Neuronal stem cell (in vitro differentiated cells): ENCODE data around the gene FASTK.
"Not testable (repeated sequence)": the region's sequence is repeated elsewhere in the genome, so short reads cannot be mapped to it uniquely, and the experiment has no call there.

Source experiments
- DNase-seq: peaks from one replicate; pipeline ENCODE4 v3.0.0-alpha.2; 2013; ENCODE audit warnings: low spot score
- H2AFZ ChIP-seq: one replicate; pipeline ENCODE4 v1.6.1; 2013; ENCODE audit warnings: mild to moderate bottlenecking, low read length, inconsistent platforms
- H2AK5ac ChIP-seq: 2 replicates; pipeline ENCODE4 v1.6.1; 2013; ENCODE audit warnings: low read depth, mild to moderate bottlenecking, inconsistent platforms, low read length, moderate library complexity, mixed read lengths
- H2BK120ac ChIP-seq: 2 replicates; pipeline ENCODE4 v1.6.1; 2013; ENCODE audit warnings: low read depth, mild to moderate bottlenecking, inconsistent platforms, low read length, moderate library complexity, mixed read lengths
- H2BK12ac ChIP-seq: one replicate; pipeline ENCODE4 v1.6.1; 2013; ENCODE audit warnings: low read length, inconsistent platforms
- H2BK15ac ChIP-seq: 2 replicates; pipeline ENCODE4 v1.6.1; 2013; ENCODE audit warnings: mild to moderate bottlenecking, low read length, inconsistent platforms, mixed read lengths
- H2BK5ac ChIP-seq: one replicate; pipeline ENCODE4 v1.6.1; 2013; ENCODE audit warnings: inconsistent platforms, mild to moderate bottlenecking, low read length, moderate library complexity
- H3K14ac ChIP-seq: one replicate; pipeline ENCODE4 v1.6.1; 2013; ENCODE audit warnings: low read length, inconsistent platforms
- H3K18ac ChIP-seq: 2 replicates; pipeline ENCODE4 v1.6.1; 2013; ENCODE audit warnings: low read length, inconsistent platforms
- H3K23ac ChIP-seq: 2 replicates; pipeline ENCODE4 v1.6.1; 2013; ENCODE audit warnings: low read depth, mild to moderate bottlenecking, mixed read lengths, low read length, inconsistent platforms; ENCODE audit not compliant: poor library complexity
- H3K27ac ChIP-seq: replicated peaks from 3 replicates; pipeline ENCODE4 v1.5.1; 2013; ENCODE audit warnings: low read length, inconsistent platforms
- H3K27me3 ChIP-seq, 3 experiments: 2 replicates each; pipeline ENCODE4 v1.6.1; 2013; ENCODE audit warnings: low read length in 3 of 3, mild to moderate bottlenecking in 2 of 3, inconsistent platforms in 1 of 3, low read depth in 1 of 3, mixed read lengths in 1 of 3, moderate library complexity in 1 of 3; ENCODE audit not compliant: control insufficient read depth in 3 of 3, insufficient read depth in 3 of 3
- H3K36me3 ChIP-seq, 2 donors: replicated peaks in 1 of 2; 2 replicates each; pipeline ENCODE4 v1.6.1; 2013; ENCODE audit warnings: low read length in 2 of 2; ENCODE audit not compliant: control insufficient read depth in 2 of 2, insufficient read depth in 2 of 2
- H3K4ac ChIP-seq: 2 replicates; pipeline ENCODE4 v1.6.1; 2013; ENCODE audit warnings: inconsistent platforms, mild to moderate bottlenecking, low read length, moderate library complexity
- H3K4me1 ChIP-seq, 2 donors: 1 replicate in 1 of 2; 2 replicates in 1 of 2; pipeline ENCODE4 v1.6.1; 2013; ENCODE audit warnings: low read length in 2 of 2, low read depth in 1 of 2; ENCODE audit not compliant: control insufficient read depth in 2 of 2, insufficient read depth in 1 of 2
- H3K4me2 ChIP-seq: one replicate; pipeline ENCODE4 v1.6.1; 2013; ENCODE audit warnings: mild to moderate bottlenecking, low read length, inconsistent platforms; ENCODE audit not compliant: insufficient read depth, poor library complexity, severe bottlenecking
- H3K4me3 ChIP-seq, 2 donors: 2 replicates each; pipeline ENCODE4 v1.5.1; 2013; ENCODE audit warnings: low read length in 2 of 2, mild to moderate bottlenecking in 2 of 2, inconsistent platforms in 1 of 2, moderate library complexity in 1 of 2
- H3K79me1 ChIP-seq: one replicate; pipeline ENCODE4 v1.6.1; 2013; ENCODE audit warnings: low read depth, mild to moderate bottlenecking, inconsistent platforms, low read length, moderate library complexity
- H3K9ac ChIP-seq: one replicate; pipeline ENCODE4 v1.6.1; 2013; ENCODE audit warnings: mild to moderate bottlenecking, low read depth, low read length, inconsistent platforms; ENCODE audit not compliant: poor library complexity
- H3K9me3 ChIP-seq, 2 donors: replicated peaks in 1 of 2; 2 replicates each; pipeline versions ENCODE3 to v1.6.1; 2013; ENCODE audit warnings: low read length in 2 of 2, mild to moderate bottlenecking in 2 of 2, inconsistent platforms in 1 of 2, low read depth in 1 of 2, mixed read lengths in 1 of 2, moderate library complexity in 1 of 2; ENCODE audit not compliant: control insufficient read depth in 2 of 2, insufficient read depth in 1 of 2
- H4K8ac ChIP-seq: one replicate; pipeline ENCODE4 v1.6.1; 2013; ENCODE audit warnings: low read depth, mild to moderate bottlenecking, inconsistent platforms, low read length, moderate library complexity
- H4K91ac ChIP-seq: one replicate; pipeline ENCODE4 v1.6.1; 2013; ENCODE audit warnings: low read length, low read depth, mild to moderate bottlenecking, inconsistent platforms; ENCODE audit not compliant: poor library complexity
- WGBS, 2 donors: extraction: QIAGEN DNeasy Blood & Tissue Kit; methylation state at CpG; one replicate each; pipeline ENCODE4 v1.1.7; 2013; ENCODE audit warnings: missing lambda C conversion rate in 2 of 2, mixed read lengths in 1 of 2; ENCODE audit not compliant: insufficient read length in 2 of 2, insufficient replicate concordance in 1 of 2; ENCODE audit errors: extremely low coverage in 2 of 2; 5-methylcytosine and 5-hydroxymethylcytosine counted together

The FASTK gene

GRCh38 chr7:151028948-151029501 lies 51.6 kb downstream of the FASTK start:
- Histone ChIP-seq H3K27me3 (no peaks in the 10 kb centered on the region), H3K79me1 (no peaks in the 10 kb centered on the region)

DNA sequence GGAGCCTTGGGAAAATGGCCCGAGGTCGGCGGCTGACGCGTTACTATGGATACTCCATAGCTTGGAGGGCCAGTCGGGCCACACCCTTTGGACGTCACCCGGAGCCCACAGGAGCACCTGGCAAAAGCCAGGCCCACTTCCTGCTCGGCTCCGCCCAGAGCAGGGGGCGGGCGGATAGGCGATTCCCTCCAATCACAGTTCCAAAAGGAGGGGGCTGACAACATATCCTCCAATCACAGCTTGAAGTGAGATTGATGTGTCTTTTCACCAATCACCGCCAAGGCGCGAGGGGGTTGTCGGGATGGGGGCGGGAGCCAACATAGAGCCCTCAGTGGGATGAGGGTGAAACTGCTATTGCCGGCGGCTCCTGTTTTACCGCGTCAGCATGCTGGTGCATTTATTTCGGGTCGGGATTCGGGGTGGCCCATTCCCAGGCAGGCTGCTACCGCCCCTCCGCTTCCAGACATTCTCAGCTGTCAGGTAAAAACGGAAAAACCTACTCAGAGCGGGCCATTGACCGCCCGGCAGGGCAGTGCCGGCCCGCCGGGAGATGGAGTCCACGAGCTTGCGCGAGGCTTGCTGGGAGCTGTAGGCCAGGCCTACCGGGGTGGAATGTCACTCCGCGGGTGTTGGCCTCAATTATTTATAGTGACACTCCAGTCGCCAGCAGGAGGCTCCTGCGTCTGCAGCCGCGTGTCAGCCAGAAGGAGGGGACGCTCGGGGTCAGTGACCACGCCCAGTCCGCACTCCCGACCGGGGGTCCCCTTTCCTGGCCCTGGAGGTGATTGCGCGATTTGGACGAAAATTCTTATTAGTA lies 52.3 kb downstream of the FASTK start, which contains the start of gene ABCB8:
Gene ABCB8, plus strand, starts transcription at position 320 of the 817 bp plus-strand sequence. Its CDS starts 66 bp downstream, at position 386.
- H3K27me3 ChIP-seq, result no peaks in the 10 kb centered on the region
- WGBS, 2 donors, result no CpG with 5 or more reads among the region's 53 CpGs

More at GRCh38 chr7:151028948-151029501, 51.6 kb downstream of the FASTK start:
- DNase-seq, result no peak
- Histone ChIP-seq H3K9me3 (no peaks in the 10 kb centered on the region), H3K14ac (no peak overlapping the region), H2BK12ac (peak overlapping the region; percentile 41), H3K4me1 (peaks cover 5 to 13% of the 10 kb centered on the region in 2 donors), H2BK5ac (no peak overlapping the region), H3K4me2 (peak overlapping the region; percentile 56), H4K91ac (no peak overlapping the region), H3K23ac (no peak overlapping the region), H3K4ac (no peak overlapping the region), H3K18ac (no peak overlapping the region), H3K9ac (no peak overlapping the region), H4K8ac (no peak overlapping the region), H2BK15ac (no peak overlapping the region), H3K27ac (no peak overlapping the region), H2BK120ac (no peak overlapping the region), H2AK5ac (no peak overlapping the region), H2AFZ (peak overlapping the region; percentile 94), H3K4me3 (peak overlapping the region; percentile 77 to 86), H3K36me3 (peaks cover 0 to 9% of the 10 kb centered on the region in 2 donors)
- WGBS, 2 donors, result no CpG with 5 or more reads among the region's 17 CpGs

GRCh38 chr7:151027728-151028130 lies 52.9 kb downstream of the FASTK start:
- H3K14ac ChIP-seq, H3K27me3 ChIP-seq, H4K8ac ChIP-seq, H3K9me3 ChIP-seq, DNase-seq, H2BK5ac ChIP-seq, H3K4ac ChIP-seq, H3K9ac ChIP-seq, H3K27ac ChIP-seq, H2BK15ac ChIP-seq, H3K36me3 ChIP-seq, H3K79me1 ChIP-seq, H2AK5ac ChIP-seq, H3K23ac ChIP-seq, H3K18ac ChIP-seq, H2BK12ac ChIP-seq, H2BK120ac ChIP-seq, H4K91ac ChIP-seq: not testable (repeated sequence)
- Histone ChIP-seq H3K4me3 (peak overlapping the region; percentile 70 to 77), H2AFZ (peak overlapping the region; percentile 94), H3K4me2 (peak overlapping the region; percentile 85), H3K4me1 (peaks cover 5 to 13% of the 10 kb centered on the region in 2 donors)
- no CpG with 5 or more reads among the region's 16 CpGs for WGBS, 2 donors

More for the DNA sequence above, 52.3 kb downstream of the FASTK start, which contains the start of gene ABCB8:
- Histone ChIP-seq H3K9ac (no peak within 1 kb of the TSS), H2BK120ac (no peak within 1 kb of the TSS), H2BK5ac (no peak within 1 kb of the TSS), H4K8ac (no peak within 1 kb of the TSS), H2AK5ac (no peak within 1 kb of the TSS), H3K4me2 (peak within 1 kb of the TSS; percentile 85), H3K18ac (peak within 1 kb of the TSS; percentile 80), H3K4me1 (peaks cover 5 to 13% of the 10 kb centered on the region in 2 donors), H3K79me1 (no peaks in the 10 kb centered on the region), H3K27ac (peak within 1 kb of the TSS; percentile 34), H3K4ac (no peak within 1 kb of the TSS), H2BK12ac (peak within 1 kb of the TSS; percentile 41), H3K23ac (peak within 1 kb of the TSS; percentile 73), H3K4me3 (peak within 1 kb of the TSS; percentile 77 to 86), H2AFZ (peak within 1 kb of the TSS; percentile 94), H4K91ac (no peak within 1 kb of the TSS), H2BK15ac (no peak within 1 kb of the TSS), H3K9me3 (no peaks in the 10 kb centered on the region), H3K36me3 (peaks cover 0 to 7% of the 10 kb centered on the region in 2 donors), H3K14ac (no peak within 1 kb of the TSS)
- DNase-seq, result peak; percentile 99
